Non-pigmented ciliary epithelial cell (primary cell): Measurements from ENCODE around the gene TADA2B.
A peak's percentile ranks its signal among the peaks of the same experiment; 100 is the strongest.

Source experiments
- DNase-seq: peaks from one replicate; pipeline ENCODE4 v3.0.0-alpha.2; 2010; ENCODE audit warnings: low read depth

TADA2B gene

GRCh38 chr4:7043284-7044136 is at the start of gene TADA2B:
Gene TADA2B, plus strand, starts transcription at chr4:7043372. Its CDS starts 208 bp downstream, at chr4:7043580.
- DNase-seq: no peak

GRCh38 chr4:6996481-6996880 is 46.7 kb upstream of the TADA2B start:
- no peak for DNase-seq

- DNase-seq: no peak
Observed at GRCh38 chr4:6999172-7000086, 43.7 kb upstream of the TADA2B start.

GRCh38 chr4:7000421-7001176 is 42.6 kb upstream of the TADA2B start:
- DNase-seq: no peak

GRCh38 chr4:7001271-7001670 is 41.9 kb upstream of the TADA2B start:
- no peak for DNase-seq

GRCh38 chr4:7002336-7002735 is 40.8 kb upstream of the TADA2B start:
- no peak for DNase-seq

GRCh38 chr4:7003176-7003878 is 39.8 kb upstream of the TADA2B start:
- DNase-seq: no peak

GRCh38 chr4:7003879-7004240 is 39.3 kb upstream of the TADA2B start:
- no peak for DNase-seq

GRCh38 chr4:7004331-7004730 is 38.8 kb upstream of the TADA2B start:
- peak; percentile 72 for DNase-seq

GRCh38 chr4:7005571-7005970 is 37.6 kb upstream of the TADA2B start:
- no peak for DNase-seq

GRCh38 chr4:7006411-7006810 is 36.8 kb upstream of the TADA2B start:
- no peak for DNase-seq

- DNase-seq: no peak
Observed at GRCh38 chr4:7007142-7007907, 35.8 kb upstream of the TADA2B start.

- no peak for DNase-seq
Observed at GRCh38 chr4:7007944-7008343, 35.2 kb upstream of the TADA2B start.

- no peak for DNase-seq
Observed at GRCh38 chr4:7009564-7009963, 33.6 kb upstream of the TADA2B start.

GRCh38 chr4:7013175-7013574 is 30.0 kb upstream of the TADA2B start:
- no peak for DNase-seq

GRCh38 chr4:7014815-7015214 is 28.4 kb upstream of the TADA2B start:
- no peak for DNase-seq

GRCh38 chr4:7015383-7016035 is 27.7 kb upstream of the TADA2B start:
- no peak for DNase-seq

GRCh38 chr4:7016086-7016485 is 27.1 kb upstream of the TADA2B start:
- DNase-seq: no peak

- DNase-seq: no peak
Observed at GRCh38 chr4:7016512-7016911, 26.7 kb upstream of the TADA2B start.

- no peak for DNase-seq
Observed at GRCh38 chr4:7017446-7018048, 25.6 kb upstream of the TADA2B start.
